HG03095 (cell line): ENCODE measurements around the gene CTBP2.

Source experiments
- ATAC-seq: cut with Tn5 transposase; IDR thresholded peaks from one replicate; pipeline ENCODE4 v1.9.1; 2021; ENCODE audit warnings: moderate library complexity; ENCODE audit not compliant: unreplicated experiment

The CTBP2 gene

GRCh38 chr10:125014836-125015355, 145.5 kb downstream of the CTBP2 start:
- no peak for ATAC-seq

- no peak for ATAC-seq
These were observed 146.1 kb downstream of the CTBP2 start for GRCh38 chr10:125014086-125014830.

GRCh38 chr10:125013529-125013872, 146.9 kb downstream of the CTBP2 start:
- no peak for ATAC-seq

GRCh38 chr10:125012851-125013528, 147.4 kb downstream of the CTBP2 start:
- no peak for ATAC-seq

- no peak for ATAC-seq
These were observed 148.2 kb downstream of the CTBP2 start for GRCh38 chr10:125011926-125012705.

GRCh38 chr10:125011171-125011925, 149.0 kb downstream of the CTBP2 start:
- ATAC-seq, result no peak

- ATAC-seq, result no peak
These were observed 150.0 kb downstream of the CTBP2 start for GRCh38 chr10:125010362-125010761.

GRCh38 chr10:125009661-125010161, 150.7 kb downstream of the CTBP2 start:
- no peak for ATAC-seq

- no peak for ATAC-seq
These were observed 151.4 kb downstream of the CTBP2 start for GRCh38 chr10:125008689-125009638.

- ATAC-seq, result no peak
These were observed 152.9 kb downstream of the CTBP2 start for GRCh38 chr10:125007436-125007835.

GRCh38 chr10:125006921-125007426, 153.4 kb downstream of the CTBP2 start:
- no peak for ATAC-seq

- no peak for ATAC-seq
These were observed 154.1 kb downstream of the CTBP2 start for GRCh38 chr10:125006188-125006680.

GRCh38 chr10:125005312-125006187, 154.8 kb downstream of the CTBP2 start:
- no peak for ATAC-seq

- ATAC-seq, result no peak
These were observed 155.6 kb downstream of the CTBP2 start for GRCh38 chr10:125004571-125005311.

- no peak for ATAC-seq
These were observed 156.4 kb downstream of the CTBP2 start for GRCh38 chr10:125003901-125004467.

- no peak for ATAC-seq
These were observed 157.0 kb downstream of the CTBP2 start for GRCh38 chr10:125003146-125003900.
